SK-N-SH treated with all-trans-retinoic acid at 6 μM for 48 hours (cell line): ENCODE measurements around the gene TSGA10IP.

Experiments used
- ATAC-seq: fragments of 200-7000 bp; cut with Tn5 transposase; 3 replicates; pipeline ENCODE4 v1.9.1; 2020; ENCODE audit warnings: mild to moderate bottlenecking, moderate library complexity
- ARNTL ChIP-seq: fragments of 450-650 bp; formaldehyde crosslinking; IDR thresholded peaks from 2 replicates; pipeline ENCODE4 v1.5.0; 2020; ENCODE audit warnings: low read depth, mild to moderate bottlenecking, moderate library complexity, borderline replicate concordance
- BACH2 ChIP-seq: fragments of 250-450 bp; sonication (Bioruptor Pico); IDR thresholded peaks from 2 replicates; pipeline ENCODE4 v1.9.0; 2021; ENCODE audit warnings: mild to moderate bottlenecking, borderline replicate concordance
- CREB5 ChIP-seq: fragments of 250-450 bp; sonication (Bioruptor Pico); IDR thresholded peaks from 2 replicates; pipeline ENCODE4 v1.5.1; 2020; ENCODE audit warnings: low read depth, mild to moderate bottlenecking, moderate library complexity
- CSRNP3 ChIP-seq: fragments of 250-450 bp; sonication (Bioruptor Pico); IDR thresholded peaks from 2 replicates; pipeline ENCODE4 v1.5.1; 2021; ENCODE audit warnings: mild to moderate bottlenecking, moderate library complexity
- ISL1 ChIP-seq: fragments of 250-450 bp; sonication (Bioruptor Pico); IDR thresholded peaks from 2 replicates; pipeline ENCODE4 v2.1.2; 2022; ENCODE audit warnings: mild to moderate bottlenecking, moderate library complexity
- PPARA ChIP-seq: fragments of 250-450 bp; sonication (Bioruptor Pico); IDR thresholded peaks from 2 replicates; pipeline ENCODE4 v1.5.0; 2020; ENCODE audit warnings: mild to moderate bottlenecking, borderline replicate concordance
- RARB ChIP-seq: fragments of 250-450 bp; sonication (Bioruptor Pico); IDR thresholded peaks from 2 replicates; pipeline ENCODE4 v1.8.0; 2021; ENCODE audit warnings: mild to moderate bottlenecking, moderate library complexity
- TCF4 ChIP-seq: fragments of 250-450 bp; sonication (Bioruptor Pico); IDR thresholded peaks from 2 replicates; pipeline ENCODE4 v1.8.0; 2021; ENCODE audit warnings: mild to moderate bottlenecking, moderate library complexity, borderline replicate concordance
- TOX ChIP-seq: fragments of 250-450 bp; sonication (Bioruptor Pico); IDR thresholded peaks from 2 replicates; pipeline ENCODE4 v1.8.0; 2021; ENCODE audit warnings: mild to moderate bottlenecking, moderate library complexity, borderline replicate concordance
- ZFP3 ChIP-seq: fragments of 250-450 bp; sonication (Bioruptor Pico); IDR thresholded peaks from 2 replicates; pipeline ENCODE4 v1.5.0; 2020; ENCODE audit warnings: mild to moderate bottlenecking, moderate library complexity
- ZFP30 ChIP-seq: fragments of 450-650 bp; formaldehyde crosslinking; IDR thresholded peaks from 2 replicates; pipeline ENCODE4 v1.5.0; 2022; ENCODE audit warnings: mild to moderate bottlenecking, moderate library complexity
- ZNF70 ChIP-seq: fragments of 450-650 bp; formaldehyde crosslinking; IDR thresholded peaks from 2 replicates; pipeline ENCODE4 v1.5.0; 2020; ENCODE audit warnings: mild to moderate bottlenecking, moderate library complexity
- ZNF8 ChIP-seq: fragments of 450-650 bp; formaldehyde crosslinking; IDR thresholded peaks from 2 replicates; pipeline ENCODE4 v1.5.0; 2020; ENCODE audit warnings: mild to moderate bottlenecking, moderate library complexity

Gene TSGA10IP

GRCh38 chr11:66008468-66009101, 63.3 kb downstream of the TSGA10IP start:
- peak; percentile 6 for ATAC-seq
- TF ChIP-seq TOX: no peak
- no peak for TF ChIP-seq ZNF8 (CRISPR knock-in tag)
- no peak for TF ChIP-seq CREB5 (CRISPR knock-in tag)
- TF ChIP-seq TCF4 (CRISPR knock-in tag): no peak
- no peak for TF ChIP-seq RARB
- TF ChIP-seq ZFP30 (CRISPR knock-in tag): no peak
- no peak for TF ChIP-seq PPARA (CRISPR knock-in tag)
- TF ChIP-seq ARNTL (CRISPR knock-in tag): no peak
- TF ChIP-seq BACH2 (CRISPR knock-in tag): no peak
- TF ChIP-seq CSRNP3 (CRISPR knock-in tag): no peak
- TF ChIP-seq ZFP3: no peak
- TF ChIP-seq ISL1 (CRISPR knock-in tag): no peak
- TF ChIP-seq ZNF70 (CRISPR knock-in tag): no peak
